ENCODE data around the gene PARD3B.

DNA sequence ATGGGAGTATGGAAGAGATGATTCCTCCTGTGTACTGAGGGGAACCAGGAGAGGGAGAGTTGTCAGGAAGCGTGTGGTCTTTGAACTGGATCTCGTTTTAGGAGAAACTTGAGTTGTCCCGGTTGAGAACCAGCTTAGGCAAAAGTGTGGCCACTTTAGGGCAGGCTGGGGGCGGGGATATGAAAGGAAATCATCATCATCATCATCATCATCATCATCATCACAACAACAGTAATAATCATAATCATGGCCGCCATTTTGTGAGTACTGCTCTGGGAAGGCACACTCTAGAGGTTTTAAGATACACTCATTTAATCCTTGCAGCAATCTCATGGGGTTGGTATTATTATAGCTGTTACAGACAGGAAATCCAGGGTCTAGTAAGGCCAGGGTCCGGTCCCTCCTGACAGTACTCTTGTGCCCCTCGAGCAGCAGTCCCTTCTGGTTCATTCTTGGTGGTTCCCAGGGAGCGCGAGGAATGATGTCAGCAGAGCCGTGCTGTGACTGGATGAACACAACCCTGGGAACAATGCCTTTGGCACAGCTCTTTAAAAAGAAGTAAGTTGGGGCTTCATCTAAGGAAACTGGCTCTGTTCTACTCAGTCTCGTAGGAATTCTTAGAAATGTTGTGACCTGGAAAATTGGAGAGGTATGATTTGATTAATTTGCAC, 33.8 kb downstream of the PARD3B start:
- no peak for TF ChIP-seq POLR2A (IDR thresholded peaks at IDR 0.05)
- TF ChIP-seq, protein P1, sequence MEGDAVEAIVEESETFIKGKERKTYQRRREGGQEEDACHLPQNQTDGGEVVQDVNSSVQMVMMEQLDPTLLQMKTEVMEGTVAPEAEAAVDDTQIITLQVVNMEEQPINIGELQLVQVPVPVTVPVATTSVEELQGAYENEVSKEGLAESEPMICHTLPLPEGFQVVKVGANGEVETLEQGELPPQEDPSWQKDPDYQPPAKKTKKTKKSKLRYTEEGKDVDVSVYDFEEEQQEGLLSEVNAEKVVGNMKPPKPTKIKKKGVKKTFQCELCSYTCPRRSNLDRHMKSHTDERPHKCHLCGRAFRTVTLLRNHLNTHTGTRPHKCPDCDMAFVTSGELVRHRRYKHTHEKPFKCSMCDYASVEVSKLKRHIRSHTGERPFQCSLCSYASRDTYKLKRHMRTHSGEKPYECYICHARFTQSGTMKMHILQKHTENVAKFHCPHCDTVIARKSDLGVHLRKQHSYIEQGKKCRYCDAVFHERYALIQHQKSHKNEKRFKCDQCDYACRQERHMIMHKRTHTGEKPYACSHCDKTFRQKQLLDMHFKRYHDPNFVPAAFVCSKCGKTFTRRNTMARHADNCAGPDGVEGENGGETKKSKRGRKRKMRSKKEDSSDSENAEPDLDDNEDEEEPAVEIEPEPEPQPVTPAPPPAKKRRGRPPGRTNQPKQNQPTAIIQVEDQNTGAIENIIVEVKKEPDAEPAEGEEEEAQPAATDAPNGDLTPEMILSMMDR (IDR thresholded peaks at IDR 0.05): no peak

All from transverse colon (tissue), 3 donors.